ENCODE results near the gene CALML4.
"Not testable (repeated sequence)": the region's sequence is repeated elsewhere in the genome, so short reads cannot be mapped to it uniquely, and the experiment has no call there.

The CALML4 gene

DNA sequence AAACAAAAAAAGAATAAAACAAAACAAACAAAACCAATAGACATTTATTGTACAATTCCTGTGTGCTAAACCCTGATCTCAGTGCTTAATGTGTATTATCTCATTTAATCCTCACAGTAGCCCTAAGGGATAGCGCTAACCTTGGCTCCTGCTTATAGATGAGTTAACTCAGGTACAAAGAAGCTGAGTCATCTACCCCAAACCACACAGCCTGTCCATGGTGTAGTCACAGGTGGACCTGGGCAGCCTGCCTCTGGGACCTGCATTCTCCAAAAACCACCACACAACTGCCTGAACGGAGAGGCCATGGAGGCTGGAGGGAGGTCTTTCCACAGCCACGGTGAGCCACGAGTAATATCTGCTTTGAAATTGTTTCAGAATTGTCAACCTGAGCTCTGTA lies 29.9 kb upstream of the CALML4 start:
- Histone ChIP-seq H3K27me3 (ENCODE audit: insufficient read depth, low read length) (no peaks in the 10 kb centered on the region), H3K27ac (ENCODE audit: low read depth, low read length, poor library complexity, severe bottlenecking) (no peak overlapping the region), H2AFZ (ENCODE audit: low read length) (no peak overlapping the region)

GRCh38 chr15:68234520-68234919 lies 29.4 kb upstream of the CALML4 start:
- peaks cover 11% of the 10 kb centered on the region for H3K4me1 ChIP-seq (ENCODE audit: insufficient read depth, low read length, severe bottlenecking)
- H3K79me2 ChIP-seq (ENCODE audit: insufficient read depth, low read length); H3F3A ChIP-seq (ENCODE audit: insufficient read depth, low read length); H2AFZ ChIP-seq (ENCODE audit: low read length); H3K36me3 ChIP-seq (ENCODE audit: insufficient read depth, low read length); H3K4me2 ChIP-seq (ENCODE audit: low read length); H4K20me1 ChIP-seq (ENCODE audit: insufficient read depth, low read length); H3K9ac ChIP-seq (ENCODE audit: low read length); H3K9me3 ChIP-seq (ENCODE audit: low read length); H3K9me2 ChIP-seq (ENCODE audit: low read depth, low read length); H3K27me3 ChIP-seq (ENCODE audit: insufficient read depth, low read length); H3K27ac ChIP-seq (ENCODE audit: low read depth, low read length, poor library complexity, severe bottlenecking); H3K4me3 ChIP-seq (ENCODE audit: low read depth, low read length, poor library complexity, severe bottlenecking): not testable (repeated sequence)

More for the DNA sequence above, 29.9 kb upstream of the CALML4 start:
- no peaks in the 10 kb centered on the region for H4K20me1 ChIP-seq (ENCODE audit: insufficient read depth, low read length)
- H3K79me2 ChIP-seq (ENCODE audit: insufficient read depth, low read length): no peaks in the 10 kb centered on the region
- H3K9me2 ChIP-seq (ENCODE audit: low read depth, low read length): no peaks in the 10 kb centered on the region
- H3K4me2 ChIP-seq (ENCODE audit: low read length): no peak overlapping the region
- no peak overlapping the region for H3K9ac ChIP-seq (ENCODE audit: low read length)
- no peaks in the 10 kb centered on the region for H3F3A ChIP-seq (ENCODE audit: insufficient read depth, low read length)
- H3K9me3 ChIP-seq (ENCODE audit: low read length): no peaks in the 10 kb centered on the region
- no peak overlapping the region for H3K4me3 ChIP-seq (ENCODE audit: low read depth, low read length, poor library complexity, severe bottlenecking)
- TF ChIP-seq EZH2 (IDR thresholded peaks at IDR 0.05; ENCODE audit: borderline replicate concordance, low read length) (no peak), CTCF (IDR thresholded peaks at IDR 0.05; ENCODE audit: low read length) (no peak)
- H3K4me1 ChIP-seq (ENCODE audit: insufficient read depth, low read length, severe bottlenecking): peaks cover 8% of the 10 kb centered on the region
- H3K36me3 ChIP-seq (ENCODE audit: insufficient read depth, low read length): no peaks in the 10 kb centered on the region; the same call in 1 of the 2 replicates

DNA sequence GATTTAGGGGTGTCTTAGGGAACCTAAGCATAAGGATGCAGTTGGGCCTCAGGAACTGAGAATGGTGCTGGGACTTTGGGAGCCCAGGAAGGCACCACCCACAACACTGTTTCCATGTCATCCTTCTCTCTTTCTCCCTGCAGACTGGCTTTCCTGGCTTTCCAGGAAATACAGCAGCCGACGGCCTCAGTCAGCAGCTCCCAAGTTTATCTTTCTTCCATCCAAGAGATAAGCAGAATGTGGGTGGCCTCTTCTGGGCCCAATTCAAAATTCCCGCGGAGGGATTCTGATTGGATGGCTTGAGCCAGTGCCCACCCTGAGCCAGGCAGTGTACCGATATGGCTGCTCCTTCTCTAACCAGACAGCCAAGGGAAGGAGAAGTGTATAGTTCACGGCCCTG lies 28.9 kb upstream of the CALML4 start:
- H3K9ac ChIP-seq (ENCODE audit: low read length): no peak overlapping the region
- H3K9me3 ChIP-seq (ENCODE audit: low read length): no peaks in the 10 kb centered on the region
- H3K36me3 ChIP-seq (ENCODE audit: insufficient read depth, low read length): no peaks in the 10 kb centered on the region; the same call in 1 of the 2 replicates
- no peak overlapping the region for H3K4me2 ChIP-seq (ENCODE audit: low read length)
- H3K79me2 ChIP-seq (ENCODE audit: insufficient read depth, low read length): no peaks in the 10 kb centered on the region
- no peak overlapping the region for H2AFZ ChIP-seq (ENCODE audit: low read length)
- TF ChIP-seq CTCF (IDR thresholded peaks at IDR 0.05; ENCODE audit: low read length) (no peak), EZH2 (IDR thresholded peaks at IDR 0.05; ENCODE audit: borderline replicate concordance, low read length) (no peak)
- no peak overlapping the region for H3K27ac ChIP-seq (ENCODE audit: low read depth, low read length, poor library complexity, severe bottlenecking)
- H4K20me1 ChIP-seq (ENCODE audit: insufficient read depth, low read length): no peaks in the 10 kb centered on the region
- H3K4me3 ChIP-seq (ENCODE audit: low read depth, low read length, poor library complexity, severe bottlenecking): no peak overlapping the region
- no peaks in the 10 kb centered on the region for H3K9me2 ChIP-seq (ENCODE audit: low read depth, low read length)
- no peaks in the 10 kb centered on the region for H3F3A ChIP-seq (ENCODE audit: insufficient read depth, low read length)
- H3K27me3 ChIP-seq (ENCODE audit: insufficient read depth, low read length): no peaks in the 10 kb centered on the region
- H3K4me1 ChIP-seq (ENCODE audit: insufficient read depth, low read length, severe bottlenecking): peaks cover 11% of the 10 kb centered on the region

- Histone ChIP-seq H3K4me2 (ENCODE audit: low read length) (no peak overlapping the region), H3K9me2 (ENCODE audit: low read depth, low read length) (no peaks in the 10 kb centered on the region)
- TF ChIP-seq CTCF (IDR thresholded peaks at IDR 0.05; ENCODE audit: low read length) (no peak), EZH2 (IDR thresholded peaks at IDR 0.05; ENCODE audit: borderline replicate concordance, low read length) (no peak)
Observed at GRCh38 chr15:68232937-68233336, 27.8 kb upstream of the CALML4 start.

More at GRCh38 chr15:68232937-68233336, 27.8 kb upstream of the CALML4 start:
- Histone ChIP-seq H3K4me3 (ENCODE audit: low read depth, low read length, poor library complexity, severe bottlenecking) (no peak overlapping the region), H3K36me3 (ENCODE audit: insufficient read depth, low read length) (no peaks in the 10 kb centered on the region; the same call in 1 of the 2 replicates), H2AFZ (ENCODE audit: low read length) (no peak overlapping the region), H3K9ac (ENCODE audit: low read length) (no peak overlapping the region), H3K9me3 (ENCODE audit: low read length) (no peaks in the 10 kb centered on the region), H3K4me1 (ENCODE audit: insufficient read depth, low read length, severe bottlenecking) (peaks cover 14% of the 10 kb centered on the region), H3K27ac (ENCODE audit: low read depth, low read length, poor library complexity, severe bottlenecking) (no peak overlapping the region), H3K27me3 (ENCODE audit: insufficient read depth, low read length) (no peaks in the 10 kb centered on the region), H3F3A (ENCODE audit: insufficient read depth, low read length) (no peaks in the 10 kb centered on the region), H3K79me2 (ENCODE audit: insufficient read depth, low read length) (peaks cover 10% of the 10 kb centered on the region; the same call in 1 of the 2 replicates), H4K20me1 (ENCODE audit: insufficient read depth, low read length) (no peaks in the 10 kb centered on the region)

Data from OCI-LY1 (cell line).